TTC549 (cell line): ENCODE results near the gene BMP6.
"Not testable (repeated sequence)": the region's sequence is repeated elsewhere in the genome, so short reads cannot be mapped to it uniquely, and the experiment has no call there.

ENCODE experiments used
- FAIRE-seq: peaks from 2 replicates; lab custom pipeline; 2012; peaks lifted over from hg19 to GRCh38; lab: Jason Lieb, UNC

The BMP6 gene

DNA sequence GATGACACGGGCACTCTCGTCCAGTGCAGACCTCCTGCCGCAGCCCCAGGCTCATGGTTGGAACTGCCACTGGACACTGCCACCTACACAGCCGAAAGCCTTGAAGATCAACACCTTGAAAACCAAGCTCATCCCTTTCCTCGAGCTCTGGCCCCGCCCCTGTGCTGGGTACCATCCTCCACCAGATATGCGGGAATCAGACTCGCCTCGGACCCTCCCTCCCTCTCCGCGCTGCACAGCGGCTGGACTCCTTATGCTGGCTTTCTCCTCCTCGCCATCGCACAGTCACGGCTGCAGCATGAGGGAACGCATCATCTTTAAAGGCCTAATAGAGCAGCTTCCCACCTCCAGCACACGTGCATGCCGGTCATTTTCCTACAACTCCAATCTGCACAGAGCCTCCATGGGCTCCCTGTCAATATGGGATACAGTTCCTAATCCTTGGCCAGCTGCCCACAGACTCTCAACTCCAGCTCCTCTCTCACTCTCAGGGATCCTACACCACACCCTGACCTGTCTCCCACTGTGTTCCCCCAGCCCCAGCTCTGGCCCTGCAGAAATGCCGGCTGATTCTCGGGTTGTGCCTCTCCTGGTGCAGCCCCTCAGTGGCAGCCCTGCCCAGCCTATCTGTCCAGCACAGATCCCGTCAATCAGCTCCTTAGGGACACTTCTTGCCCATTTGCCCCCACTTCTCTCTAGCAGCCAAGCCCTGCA is 161.5 kb downstream of the BMP6 start:
- FAIRE-seq = no peak

DNA sequence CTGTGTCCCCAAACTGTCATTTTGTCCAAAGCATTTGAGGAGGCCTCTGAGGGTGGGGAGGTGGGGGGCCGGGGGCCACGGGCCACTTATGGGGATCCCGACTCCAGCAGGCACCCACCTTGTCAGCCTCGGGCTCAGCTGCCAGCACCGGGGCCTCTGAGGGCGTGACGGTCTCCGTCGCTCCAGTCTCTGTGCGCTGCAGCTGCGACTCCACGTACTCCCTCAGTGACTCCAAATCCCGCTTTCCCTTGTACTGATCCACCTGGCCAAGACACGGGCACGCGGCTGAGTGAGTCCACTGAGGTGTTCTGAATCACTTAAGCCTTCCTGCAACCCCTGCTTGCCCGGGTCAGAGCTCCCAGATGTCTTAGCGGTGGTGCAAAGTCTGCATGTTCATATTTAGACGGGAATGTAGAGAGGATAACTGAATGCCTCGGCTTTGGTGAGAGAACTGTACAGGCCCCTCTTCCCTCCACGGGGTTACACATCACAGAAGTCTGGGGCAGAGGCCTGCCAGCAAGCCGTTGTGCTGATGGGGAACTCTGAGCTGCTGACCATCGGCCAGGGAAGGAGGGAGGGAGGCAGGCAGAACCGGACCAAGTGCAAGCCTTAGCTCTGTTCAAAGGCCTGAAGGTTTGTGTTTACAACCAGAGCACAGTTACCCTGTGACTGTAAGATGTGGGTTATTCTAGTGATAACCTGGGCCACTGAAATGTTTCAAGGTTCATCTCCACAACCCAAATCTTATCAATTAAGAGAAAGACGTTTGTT is 162.9 kb downstream of the BMP6 start:
- FAIRE-seq = no peak

DNA sequence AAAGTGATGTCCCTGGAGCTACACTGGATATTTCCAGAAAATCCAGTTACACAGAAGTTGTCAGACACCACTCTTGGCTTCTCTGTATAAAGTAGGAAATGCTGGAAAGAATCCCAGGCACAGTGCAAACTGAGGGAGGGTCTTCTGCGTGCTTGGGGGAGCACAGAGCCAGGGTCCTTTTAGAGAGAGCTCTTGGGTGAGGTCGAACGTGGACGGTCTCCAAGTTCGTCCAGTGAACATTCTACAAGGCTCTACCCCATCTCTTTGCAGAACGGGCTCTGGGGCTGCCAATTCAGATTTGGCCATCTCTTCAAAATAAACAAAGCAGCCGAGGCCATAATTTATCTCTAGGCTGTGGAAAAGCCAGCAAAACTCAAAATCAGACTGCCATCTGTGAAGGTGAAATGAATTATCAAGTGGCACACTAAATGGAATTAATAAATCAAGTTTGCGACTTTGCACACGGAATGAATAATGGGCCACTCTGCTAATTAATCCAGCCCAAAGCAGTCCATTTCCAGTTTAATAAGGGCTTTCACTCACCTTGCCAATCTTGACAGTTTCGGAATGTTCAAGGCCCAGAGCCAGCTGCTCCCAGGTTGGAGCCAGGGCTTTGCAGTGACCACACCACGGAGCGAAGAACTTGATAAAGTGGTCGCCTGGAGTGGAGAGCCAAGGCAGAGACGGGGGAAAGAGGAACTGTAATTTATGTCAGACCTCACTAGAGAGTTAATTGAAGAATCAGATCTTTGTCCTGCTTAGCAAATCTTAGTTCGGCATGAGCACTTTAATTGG is 165.4 kb downstream of the BMP6 start:
- no peak for FAIRE-seq

DNA sequence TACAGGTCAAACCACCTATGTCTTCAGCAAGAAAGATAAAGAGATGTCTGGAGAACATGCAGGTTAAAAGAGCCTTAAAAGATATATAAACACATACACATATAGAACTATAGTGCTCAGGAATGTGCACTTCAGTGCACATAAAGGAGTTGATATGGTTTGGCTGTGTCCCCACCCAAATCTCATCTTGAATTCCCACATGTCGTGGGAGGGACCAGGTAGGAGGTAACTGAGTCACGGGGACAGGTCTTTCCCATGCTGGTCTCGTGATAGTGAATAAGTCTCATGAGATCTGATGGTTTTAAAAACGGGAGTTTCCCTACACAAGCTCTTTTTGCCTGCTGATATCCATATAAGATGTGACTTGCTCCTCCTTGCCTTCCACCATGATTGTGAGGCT is 166.5 kb downstream of the BMP6 start:
- FAIRE-seq = not testable (repeated sequence)

DNA sequence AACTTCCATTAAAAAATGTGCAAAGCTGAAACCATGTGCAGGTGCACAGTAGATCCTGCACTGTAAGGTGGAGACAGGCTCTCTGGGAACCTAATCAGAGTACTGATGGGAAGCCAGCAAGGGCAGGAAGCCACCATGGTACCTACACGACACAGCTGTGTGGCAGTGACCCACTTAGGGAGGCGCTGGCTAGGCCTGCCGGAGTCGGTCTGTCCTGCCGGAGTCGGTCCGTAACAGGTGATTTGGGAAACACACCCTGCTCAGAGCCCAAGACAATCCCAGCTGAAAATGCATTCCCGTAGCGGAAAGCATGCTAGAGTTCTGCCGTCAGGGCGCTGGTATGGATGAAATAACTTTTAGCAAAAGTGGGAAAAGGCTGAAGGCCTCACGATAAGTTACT is 167.4 kb downstream of the BMP6 start:
- no peak for FAIRE-seq

DNA sequence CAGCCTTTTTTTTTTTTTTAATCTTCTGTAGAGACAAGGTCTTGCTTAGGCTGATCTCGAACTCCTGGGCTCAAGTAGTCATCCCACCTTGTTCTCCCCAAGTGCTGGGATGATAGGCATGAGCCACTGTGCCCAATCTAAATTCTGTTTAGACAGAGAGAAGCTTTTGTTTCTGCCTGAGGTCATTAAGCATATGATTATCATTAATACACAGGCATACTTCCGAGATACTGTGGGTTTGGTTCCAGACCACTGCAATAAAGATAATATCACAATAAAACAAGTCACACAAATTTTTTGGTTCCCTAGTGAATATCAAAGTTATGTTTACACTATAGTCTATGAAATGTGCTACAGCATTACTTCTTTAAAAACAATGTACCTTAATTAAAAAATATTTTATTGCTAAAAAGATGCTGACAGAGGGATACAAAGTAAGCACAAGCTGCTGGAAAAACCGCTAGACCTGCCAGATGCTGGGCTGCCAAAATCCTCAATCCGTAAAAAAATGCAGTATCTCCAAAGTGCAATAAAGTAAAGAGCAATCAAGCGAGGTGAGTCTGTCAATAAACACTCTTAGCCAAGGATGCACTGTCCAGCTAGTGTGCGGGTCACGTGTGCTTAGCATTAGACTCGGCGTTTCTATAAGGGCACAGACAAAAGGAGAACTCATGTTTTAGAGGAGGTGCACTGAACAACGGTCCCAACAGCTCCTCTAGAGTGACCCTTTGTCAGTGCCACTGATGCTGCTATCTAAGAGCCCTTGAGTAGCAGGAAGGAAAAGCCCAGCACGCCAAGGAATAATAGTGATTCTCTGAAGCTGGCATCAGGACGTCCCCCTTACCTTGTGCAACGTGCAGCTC is 168.6 kb downstream of the BMP6 start:
- FAIRE-seq = no peak

DNA sequence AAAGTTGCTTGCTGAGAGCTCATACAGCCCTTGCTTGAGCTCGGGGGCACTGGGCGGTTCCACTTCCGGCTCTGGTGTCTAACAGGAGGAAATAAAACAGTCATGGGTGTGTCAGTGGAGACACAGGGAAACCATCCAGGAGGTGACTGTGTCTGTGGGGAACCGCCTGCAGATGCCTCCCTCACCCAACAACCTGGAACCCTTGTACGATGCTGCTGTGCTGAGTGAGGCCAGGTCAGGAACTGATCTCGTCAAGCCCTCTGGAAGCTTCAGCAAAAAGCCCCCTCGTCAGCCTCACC is 169.2 kb downstream of the BMP6 start:
- FAIRE-seq = no peak

DNA sequence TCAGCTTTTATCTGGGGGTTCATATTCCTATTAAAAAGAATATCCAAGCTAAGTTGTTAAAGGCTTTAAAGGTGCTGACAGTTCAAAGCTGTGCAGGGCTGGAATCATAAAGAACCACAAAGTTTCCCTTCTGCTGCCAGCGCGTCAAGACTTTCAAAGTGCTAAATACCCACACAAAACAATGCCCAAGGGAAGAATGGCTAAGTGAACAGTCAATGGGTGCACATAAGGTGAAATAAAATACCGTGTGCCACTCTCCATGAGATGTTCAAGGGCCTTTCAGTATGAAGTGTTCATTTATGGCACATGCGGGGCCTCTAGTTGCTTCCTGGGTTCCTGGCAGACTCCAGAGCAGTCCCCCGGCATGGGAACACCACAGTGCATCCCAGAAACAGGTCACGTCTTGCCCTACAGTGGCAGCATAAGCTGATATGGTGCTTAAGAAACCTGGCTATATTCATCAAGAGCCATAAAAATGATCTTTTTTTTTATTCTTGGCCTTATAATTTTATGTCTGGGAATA is 170.6 kb downstream of the BMP6 start:
- FAIRE-seq = no peak

DNA sequence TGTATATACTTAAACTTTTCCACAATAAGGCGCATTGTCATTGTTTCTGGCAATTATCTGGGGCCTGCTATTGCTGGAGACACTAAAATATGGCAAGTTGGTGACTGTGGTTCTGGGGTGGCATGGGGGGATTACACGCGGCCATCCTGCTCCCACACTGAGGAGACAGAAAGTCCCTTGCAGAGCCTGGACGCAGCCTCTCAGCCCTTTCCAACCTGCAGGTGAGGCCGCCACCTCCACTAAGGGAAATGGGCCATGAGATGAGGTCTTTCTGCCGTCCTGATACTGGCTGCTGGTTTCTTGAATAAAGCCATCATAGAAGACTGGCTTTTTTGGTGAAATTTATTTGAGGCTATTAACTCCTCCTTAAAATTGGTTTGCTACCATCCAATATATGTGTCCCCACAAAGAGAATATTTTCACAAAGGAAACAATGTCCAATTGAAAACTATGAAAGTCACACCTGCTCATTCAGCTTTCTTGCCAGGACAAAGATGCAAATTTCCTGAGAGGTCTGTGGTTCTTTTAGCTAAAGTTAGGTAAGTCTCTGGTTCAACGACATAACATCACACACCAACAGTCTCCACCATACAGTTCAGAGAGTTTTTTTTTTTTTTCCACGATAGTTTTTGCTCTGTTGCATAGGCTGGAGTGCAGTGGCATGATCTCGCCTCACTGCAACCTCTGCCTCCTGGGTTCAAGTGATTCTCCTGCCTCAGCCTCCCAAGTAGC is 171.7 kb downstream of the BMP6 start:
- FAIRE-seq = no peak

DNA sequence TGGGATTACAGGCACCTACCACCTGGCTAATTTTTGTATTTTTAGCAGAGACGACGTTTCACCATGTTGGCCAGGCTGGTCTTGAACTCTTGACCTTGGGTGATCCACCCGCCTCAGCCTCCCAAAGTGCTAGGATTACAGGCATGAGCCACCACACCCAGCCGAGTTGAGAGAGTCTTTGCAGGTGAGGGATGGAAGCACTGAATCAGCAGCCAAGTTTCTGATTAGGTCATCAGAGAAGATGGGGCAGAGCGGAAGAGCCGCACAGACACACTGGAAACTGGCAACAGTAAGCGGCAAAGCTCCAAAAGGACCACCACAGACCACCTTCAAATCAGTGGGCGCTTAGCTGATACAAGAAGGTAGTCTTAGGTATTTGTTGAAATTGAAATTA is 172.3 kb downstream of the BMP6 start:
- not testable (repeated sequence) for FAIRE-seq

DNA sequence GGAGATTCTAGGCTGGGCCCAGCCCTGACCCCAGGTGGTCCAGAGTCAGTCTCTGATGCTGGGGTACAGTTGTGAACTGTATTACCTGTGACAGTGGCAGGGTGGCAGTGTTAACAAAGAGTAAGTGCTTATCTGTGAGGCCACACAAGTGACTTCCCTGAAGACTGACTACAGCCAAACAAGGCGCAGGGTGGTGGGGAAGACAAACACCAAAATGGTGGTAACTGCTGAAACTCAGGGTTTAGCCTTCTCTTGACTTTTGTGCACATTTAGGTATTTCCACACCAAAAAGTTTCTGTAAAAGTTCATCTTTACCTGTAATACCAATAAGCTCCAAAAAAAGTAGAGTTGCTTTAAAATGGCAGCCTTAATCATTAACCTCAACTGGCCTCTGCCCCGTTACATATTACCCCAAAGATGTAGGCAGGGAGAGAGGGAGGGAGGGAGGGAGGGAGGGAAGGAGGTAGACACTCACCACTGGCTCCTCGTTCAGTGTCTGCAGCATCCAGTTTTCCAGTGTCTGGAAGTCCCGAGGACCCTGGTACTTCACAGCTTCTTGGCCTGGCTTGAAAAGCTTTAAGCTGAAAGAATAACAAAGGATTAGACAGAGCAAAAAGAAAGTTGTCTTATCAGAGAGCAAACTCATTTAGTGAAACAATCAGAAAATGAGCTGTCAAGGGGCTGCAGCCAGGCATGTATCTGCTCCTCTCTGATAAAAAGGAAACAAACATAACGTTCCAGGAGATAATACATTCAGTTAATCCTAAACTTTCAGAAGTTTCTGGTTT is 173.4 kb downstream of the BMP6 start:
- FAIRE-seq = no peak

DNA sequence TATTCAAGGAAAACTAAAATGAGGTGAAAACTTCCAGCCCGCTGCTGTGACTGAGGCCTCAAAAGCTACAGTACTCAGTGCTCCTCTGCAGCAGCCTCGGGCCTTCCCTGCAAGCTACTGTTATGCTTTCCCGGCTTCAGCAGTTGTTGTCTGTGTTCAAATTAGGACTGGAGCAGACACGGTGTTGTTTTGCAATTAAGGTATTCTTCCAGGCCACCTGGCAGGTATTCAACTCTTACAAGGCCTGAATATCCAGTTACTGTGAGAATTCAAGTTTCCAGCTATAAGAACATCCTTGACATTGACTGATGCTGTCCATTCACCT is 174.0 kb downstream of the BMP6 start:
- FAIRE-seq = no peak

DNA sequence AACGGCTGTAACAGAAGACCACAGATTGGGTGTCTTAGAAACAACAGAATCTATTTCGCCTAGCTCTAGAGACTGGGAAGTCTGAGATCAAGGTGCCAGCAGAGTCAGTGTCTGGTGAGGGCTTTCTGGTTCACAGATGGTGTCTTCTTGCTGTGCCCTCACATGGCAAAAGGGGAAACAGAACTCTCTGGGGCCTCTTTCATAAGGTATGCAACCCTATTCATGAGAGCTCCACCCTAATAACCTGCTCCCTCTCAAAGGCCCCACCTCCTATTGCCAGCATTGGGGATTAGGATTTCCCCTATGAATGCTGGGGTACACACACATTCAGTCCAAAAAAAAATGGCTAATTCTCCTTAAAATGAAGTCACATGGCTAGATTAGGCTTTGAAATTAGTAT is 174.7 kb downstream of the BMP6 start:
- FAIRE-seq = no peak

DNA sequence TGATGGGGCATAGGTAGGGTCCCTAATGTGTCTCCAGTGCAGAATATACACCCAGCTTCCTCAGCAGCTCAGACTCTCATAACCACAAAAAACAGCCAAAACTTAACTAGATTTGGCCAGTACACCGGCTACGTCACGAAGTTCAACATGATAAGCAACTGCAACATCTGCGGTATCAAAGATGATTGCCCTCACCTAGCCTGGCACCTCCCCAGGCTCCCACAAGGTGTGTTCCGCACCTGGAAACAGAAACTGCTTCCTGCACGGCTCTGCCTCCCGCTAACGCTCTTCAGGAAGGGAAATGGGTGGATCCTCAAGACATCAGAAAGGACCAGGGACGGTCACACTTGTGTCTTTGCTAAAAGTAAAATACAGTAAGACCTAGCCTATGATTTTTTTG is 175.2 kb downstream of the BMP6 start:
- no peak for FAIRE-seq

DNA sequence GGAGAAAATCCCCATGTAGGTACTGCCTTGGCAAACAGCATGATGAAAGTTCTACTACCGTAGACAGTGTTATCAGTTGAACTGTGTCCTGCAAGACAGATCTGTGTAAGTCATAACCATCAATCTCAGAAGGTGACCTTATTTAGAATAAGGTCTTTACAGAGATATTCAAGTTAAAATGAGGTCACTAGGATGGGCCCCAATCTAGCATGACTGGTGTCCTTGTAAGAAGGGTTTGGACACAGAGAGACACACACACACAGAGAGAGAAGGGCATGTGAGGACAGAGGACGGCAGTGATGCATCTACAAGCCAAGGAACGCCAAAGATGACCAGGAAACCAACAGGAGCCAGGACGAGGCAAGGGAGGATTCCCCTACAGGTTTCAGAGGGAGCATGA is 175.9 kb downstream of the BMP6 start:
- FAIRE-seq = no peak

DNA sequence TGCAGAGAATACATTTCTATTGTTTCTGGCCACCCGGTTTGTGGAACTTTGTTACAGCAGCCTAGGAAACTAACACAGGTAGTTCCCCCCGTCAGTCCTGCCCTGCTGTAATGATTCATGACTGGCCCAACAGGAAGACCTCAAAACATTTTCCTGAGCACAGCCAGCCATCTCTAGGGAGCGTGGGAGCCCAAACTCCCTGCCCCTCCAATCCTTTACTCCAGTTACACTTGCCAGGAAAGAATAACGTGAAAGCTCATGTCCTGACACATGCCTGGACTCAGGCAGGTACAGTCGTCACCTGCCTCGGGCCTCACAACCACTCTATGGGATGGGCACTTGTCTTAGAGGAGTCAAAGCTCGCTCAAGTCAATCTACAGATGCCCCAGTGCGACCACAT is 176.3 kb downstream of the BMP6 start:
- no peak for FAIRE-seq

DNA sequence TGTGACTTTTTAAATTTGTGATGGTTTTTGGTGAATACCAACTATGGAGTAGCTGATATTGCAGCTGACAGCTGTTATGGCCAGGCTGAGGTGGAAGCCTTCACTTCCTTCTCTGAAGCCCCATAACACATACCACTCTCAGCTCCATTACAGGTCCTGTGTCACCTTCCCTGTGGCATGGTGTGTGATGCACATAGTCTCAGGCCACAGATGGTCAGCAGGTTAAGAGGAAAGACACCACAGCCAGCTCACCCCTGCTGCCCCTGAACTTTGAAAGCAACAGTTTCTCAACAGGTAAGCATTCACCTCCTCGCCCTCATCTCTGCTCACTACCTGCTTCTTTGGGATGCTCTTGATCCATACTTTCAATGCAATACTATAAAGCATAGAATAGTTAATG is 177.0 kb downstream of the BMP6 start:
- no peak for FAIRE-seq

DNA sequence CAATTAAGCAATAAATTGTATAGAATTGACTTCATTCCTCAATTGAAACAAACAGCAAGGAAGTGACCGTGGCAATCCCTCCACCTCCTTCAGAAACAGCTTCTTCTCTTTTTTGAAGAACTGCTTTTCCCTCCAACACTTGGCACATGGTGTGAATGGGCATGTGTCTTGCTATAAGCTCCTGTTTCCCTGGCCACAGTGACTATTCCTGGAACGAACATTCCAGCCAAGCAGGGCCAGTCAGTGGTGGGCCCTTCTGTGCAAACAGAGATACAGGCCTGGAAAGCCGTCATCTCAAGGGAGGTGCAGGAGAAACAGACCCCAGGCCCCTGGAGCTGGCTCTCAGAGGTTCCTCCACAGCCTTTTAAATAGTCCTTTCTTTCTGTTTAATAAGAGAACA is 177.8 kb downstream of the BMP6 start:
- no peak for FAIRE-seq

DNA sequence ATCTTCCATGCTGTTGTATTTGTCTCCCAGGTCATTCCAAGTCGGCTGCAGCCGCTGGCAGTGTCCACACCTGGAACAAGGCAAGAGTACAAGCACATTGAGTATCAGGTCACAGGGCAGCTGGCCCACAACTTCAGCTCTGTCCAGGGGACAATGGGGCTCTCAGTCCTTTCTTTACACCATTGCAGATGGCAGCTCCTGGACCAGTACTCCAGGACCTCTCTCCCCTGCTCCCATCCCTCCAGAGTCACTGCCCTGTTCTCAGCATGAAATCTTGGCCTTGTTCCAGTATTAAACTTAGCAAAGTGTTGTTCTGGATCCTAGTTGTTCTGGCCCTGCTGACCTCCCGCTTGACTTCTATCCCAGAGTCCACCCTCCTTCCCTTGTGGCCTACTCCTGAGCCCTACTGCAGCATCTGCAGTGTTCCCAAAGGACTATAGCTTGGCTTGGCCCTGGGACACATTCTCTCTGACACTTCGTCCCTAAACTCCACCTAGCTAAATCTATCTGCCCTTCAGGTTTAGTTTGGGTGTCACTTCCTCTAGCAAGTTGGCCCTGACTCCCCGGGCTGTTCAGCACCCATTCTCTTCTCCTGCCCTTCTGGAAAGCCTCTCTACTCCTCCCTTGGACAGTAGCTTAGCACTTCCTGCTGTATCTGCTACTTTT is 178.9 kb downstream of the BMP6 start:
- FAIRE-seq = no peak

DNA sequence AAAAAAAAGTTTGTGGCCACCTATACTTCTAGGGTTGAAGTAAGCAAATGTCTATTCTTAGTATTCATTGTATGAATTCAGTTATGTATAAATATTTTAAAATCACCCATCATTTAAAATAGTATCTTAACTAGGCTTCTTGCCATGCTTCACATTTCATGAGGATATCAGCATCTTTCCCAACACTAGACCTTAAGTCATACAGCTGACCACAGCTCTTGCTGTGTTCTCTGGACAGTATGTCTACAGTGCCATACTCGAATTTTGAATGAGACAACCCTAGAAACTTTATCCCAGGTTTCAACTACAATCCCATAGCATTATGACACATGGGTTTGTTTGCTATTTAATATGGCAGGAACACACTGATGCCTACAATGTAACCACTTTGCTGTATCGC is 179.5 kb downstream of the BMP6 start:
- no peak for FAIRE-seq
